OCI-LY3 (cell line): ENCODE results near the gene DTNBP1.

ENCODE experiments used
- CTCF ChIP-seq: fragments of 200-600, 300-600 bp; sonication (generic); IDR thresholded peaks from 2 replicates; pipeline ENCODE4 v1.5.1; 2014; ENCODE audit warnings: antibody characterized with exemption, low read length, low read depth
- EZH2phosphoT487 ChIP-seq: fragments of 200-600 bp; shearing (Covaris generic); IDR thresholded peaks from 2 replicates; pipeline ENCODE4 v1.6.1; 2018; ENCODE audit warnings: antibody characterized with exemption, mixed run types, low read depth

- no peak for TF ChIP-seq CTCF
- TF ChIP-seq EZH2phosphoT487: no peak
These were observed 109.0 kb downstream of the DTNBP1 start for GRCh38 chr6:15553736-15554294.
